Lower leg skin (tissue), 3 donors: ENCODE data around the gene SRL.
A peak's percentile ranks its signal among the peaks of the same experiment; 100 is the strongest.

ENCODE experiments used
- POLR2A ChIP-seq, 2 donors: fragments of 450-650 bp; IDR thresholded peaks; one replicate each; pipeline ENCODE4 v1.6.1; 2016 to 2017; ENCODE audit warnings: antibody characterized with exemption in 2 of 2, mild to moderate bottlenecking in 1 of 2, moderate library complexity in 1 of 2
- TF ChIP-seq, protein P1 (sequence below), 3 donors: fragments of 450-650 bp; IDR thresholded peaks; one replicate each; pipeline ENCODE4 v1.5.1; 2016; ENCODE audit warnings: antibody characterized with exemption in 3 of 3, mild to moderate bottlenecking in 3 of 3, moderate library complexity in 2 of 3

DNA sequence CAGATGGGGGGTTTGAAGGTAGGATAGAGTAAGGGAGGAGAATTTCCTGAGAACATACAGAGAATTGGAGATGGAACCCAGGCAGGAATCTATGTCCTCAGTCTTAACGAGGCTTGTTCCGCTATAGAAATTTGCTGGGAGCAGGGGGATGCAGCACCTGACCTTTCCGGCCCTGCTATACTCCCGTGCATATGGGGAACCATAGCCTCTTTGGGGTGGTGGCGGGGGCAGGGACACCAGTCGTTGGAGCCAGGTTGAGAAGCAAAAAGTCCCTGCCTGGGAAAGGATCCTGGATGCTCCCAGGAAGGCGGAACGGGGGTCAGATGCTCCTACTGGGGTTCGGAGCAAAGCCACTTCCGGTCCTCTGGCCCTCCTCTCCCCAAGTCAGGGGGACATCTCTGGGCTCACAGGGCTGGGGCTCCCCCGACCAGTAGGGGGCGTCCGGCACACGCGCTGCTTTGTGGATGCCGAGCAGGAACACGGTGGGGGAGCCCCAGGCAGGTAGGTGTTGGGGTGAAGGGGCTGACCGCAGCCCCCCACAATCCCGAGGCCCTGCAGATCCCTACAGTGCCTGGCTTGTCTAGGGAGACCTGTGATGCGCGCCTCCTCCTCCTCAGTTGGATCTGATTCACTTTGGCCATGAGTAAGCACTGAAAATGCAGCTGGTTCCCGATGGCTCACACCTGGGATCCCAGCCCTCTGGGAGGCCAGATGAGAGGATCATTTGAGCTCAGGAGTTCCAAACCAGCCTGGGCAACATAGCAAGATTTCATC lies 46.5 kb upstream of the SRL start:
- TF ChIP-seq, protein P1, sequence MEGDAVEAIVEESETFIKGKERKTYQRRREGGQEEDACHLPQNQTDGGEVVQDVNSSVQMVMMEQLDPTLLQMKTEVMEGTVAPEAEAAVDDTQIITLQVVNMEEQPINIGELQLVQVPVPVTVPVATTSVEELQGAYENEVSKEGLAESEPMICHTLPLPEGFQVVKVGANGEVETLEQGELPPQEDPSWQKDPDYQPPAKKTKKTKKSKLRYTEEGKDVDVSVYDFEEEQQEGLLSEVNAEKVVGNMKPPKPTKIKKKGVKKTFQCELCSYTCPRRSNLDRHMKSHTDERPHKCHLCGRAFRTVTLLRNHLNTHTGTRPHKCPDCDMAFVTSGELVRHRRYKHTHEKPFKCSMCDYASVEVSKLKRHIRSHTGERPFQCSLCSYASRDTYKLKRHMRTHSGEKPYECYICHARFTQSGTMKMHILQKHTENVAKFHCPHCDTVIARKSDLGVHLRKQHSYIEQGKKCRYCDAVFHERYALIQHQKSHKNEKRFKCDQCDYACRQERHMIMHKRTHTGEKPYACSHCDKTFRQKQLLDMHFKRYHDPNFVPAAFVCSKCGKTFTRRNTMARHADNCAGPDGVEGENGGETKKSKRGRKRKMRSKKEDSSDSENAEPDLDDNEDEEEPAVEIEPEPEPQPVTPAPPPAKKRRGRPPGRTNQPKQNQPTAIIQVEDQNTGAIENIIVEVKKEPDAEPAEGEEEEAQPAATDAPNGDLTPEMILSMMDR (IDR thresholded peaks at IDR 0.05), result peak in 1 of 3 donors; percentile 80
- no peak for TF ChIP-seq POLR2A (IDR thresholded peaks at IDR 0.05)
